Stimulated activated CD8-positive, alpha-beta memory T cell treated with anti-CD3 and anti-CD28 coated beads, Interleukin-12 subunit alpha, Interleukin-12 subunit beta, amount 100 ng/mL, for 24 hours (primary cell): Measurements from ENCODE around the gene CCDC107.
"Not testable (repeated sequence)": the region's sequence is repeated elsewhere in the genome, so short reads cannot be mapped to it uniquely, and the experiment has no call there.

ENCODE experiments used
- DNase-seq: peaks from one replicate; pipeline ENCODE4 v3.0.0-alpha.2; 2020; ENCODE audit errors: extremely low read depth

The CCDC107 gene

DNA sequence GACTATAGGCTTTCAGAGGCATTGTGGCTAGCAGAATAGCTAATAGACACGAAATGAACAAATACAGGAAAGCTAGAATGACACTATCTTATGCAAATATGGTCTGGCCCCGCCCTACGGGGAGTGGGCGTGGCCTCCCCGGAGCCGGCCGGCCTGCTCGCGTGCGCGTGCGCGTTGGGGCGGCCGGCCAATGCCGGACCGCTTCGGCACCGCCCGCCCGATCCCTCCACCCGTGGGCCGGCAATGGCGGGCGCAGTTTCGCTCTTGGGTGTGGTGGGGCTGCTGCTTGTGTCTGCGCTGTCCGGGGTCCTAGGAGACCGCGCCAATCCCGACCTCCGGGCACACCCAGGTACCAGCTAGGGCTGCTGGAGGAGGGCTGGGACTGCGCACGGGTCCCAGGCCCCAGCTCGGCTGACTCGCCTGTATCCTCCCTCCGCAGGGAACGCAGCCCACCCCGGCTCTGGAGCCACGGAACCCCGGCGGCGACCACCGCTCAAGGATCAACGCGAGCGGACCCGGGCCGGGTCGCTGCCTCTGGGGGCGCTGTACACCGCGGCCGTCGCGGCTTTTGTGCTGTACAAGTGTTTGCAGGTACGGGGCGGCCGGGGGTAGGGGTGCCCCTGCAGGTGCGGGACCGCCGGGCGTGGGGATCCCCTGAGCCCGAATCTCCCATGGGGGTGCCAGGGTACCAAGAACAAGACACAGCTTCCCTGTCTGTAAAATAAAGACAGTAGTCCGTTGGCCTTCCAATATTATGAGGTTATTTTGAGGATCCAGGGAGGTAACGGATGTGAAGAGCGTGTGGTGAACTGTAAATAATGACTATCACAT, at the start of gene CCDC107:
CCDC107 (plus strand) TSS at position 156 of the 831 bp plus-strand sequence; CDS start at position 244, 88 bp downstream.
- peak; percentile 58 for DNase-seq

DNA sequence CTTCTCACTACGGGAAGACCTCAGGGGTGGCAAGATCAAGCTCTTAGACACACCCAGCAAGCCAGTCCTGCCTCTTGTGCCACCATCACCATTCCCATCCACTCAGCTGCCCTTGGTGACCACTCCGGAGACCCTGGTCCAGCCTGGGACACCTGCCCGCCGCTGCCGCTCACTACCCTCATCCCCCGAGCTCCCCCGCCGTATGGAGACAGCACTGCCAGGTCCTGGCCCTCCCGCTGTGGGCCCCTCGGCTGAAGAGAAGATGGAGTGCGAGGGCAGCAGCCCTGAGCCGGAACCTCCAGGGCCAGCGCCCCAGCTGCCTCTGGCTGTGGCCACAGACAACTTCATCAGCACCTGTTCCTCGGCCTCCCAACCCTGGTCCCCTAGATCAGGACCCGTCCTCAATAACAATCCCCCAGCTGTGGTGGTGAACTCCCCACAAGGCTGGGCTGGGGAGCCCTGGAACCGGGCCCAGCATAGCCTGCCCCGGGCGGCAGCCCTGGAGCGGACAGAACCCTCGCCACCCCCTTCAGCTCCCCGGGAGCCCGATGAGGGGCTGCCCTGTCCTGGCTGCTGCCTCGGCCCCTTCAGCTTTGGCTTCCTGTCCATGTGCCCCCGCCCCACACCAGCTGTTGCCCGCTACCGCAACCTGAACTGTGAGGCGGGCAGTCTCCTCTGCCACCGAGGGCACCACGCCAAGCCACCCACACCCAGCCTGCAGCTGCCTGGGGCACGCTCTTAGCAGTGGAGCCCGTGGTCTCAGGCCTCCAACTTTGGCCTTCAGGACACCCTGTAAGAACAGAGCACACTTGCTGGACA, 48.9 kb upstream of the CCDC107 start:
- no peak for DNase-seq

DNA sequence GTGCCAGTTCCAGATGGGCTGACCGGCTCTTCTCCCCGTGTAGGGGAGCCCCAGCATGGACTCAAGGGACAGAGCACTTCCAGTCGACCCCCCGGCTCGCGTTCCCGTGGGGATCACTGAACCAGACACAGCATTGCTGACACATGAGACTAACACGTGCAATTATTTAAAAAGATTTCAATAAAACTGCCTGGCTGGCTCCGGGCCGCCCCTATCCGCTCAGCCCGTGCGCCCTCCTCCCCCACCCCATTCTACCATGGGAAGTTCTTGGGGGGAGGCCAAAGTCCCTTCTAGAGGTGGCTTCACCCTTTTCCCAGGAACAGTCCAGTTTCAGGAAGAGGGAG, 48.3 kb upstream of the CCDC107 start:
- DNase-seq: no peak

GRCh38 chr9:35611230-35611797, 46.8 kb upstream of the CCDC107 start:
- DNase-seq: no peak

DNA sequence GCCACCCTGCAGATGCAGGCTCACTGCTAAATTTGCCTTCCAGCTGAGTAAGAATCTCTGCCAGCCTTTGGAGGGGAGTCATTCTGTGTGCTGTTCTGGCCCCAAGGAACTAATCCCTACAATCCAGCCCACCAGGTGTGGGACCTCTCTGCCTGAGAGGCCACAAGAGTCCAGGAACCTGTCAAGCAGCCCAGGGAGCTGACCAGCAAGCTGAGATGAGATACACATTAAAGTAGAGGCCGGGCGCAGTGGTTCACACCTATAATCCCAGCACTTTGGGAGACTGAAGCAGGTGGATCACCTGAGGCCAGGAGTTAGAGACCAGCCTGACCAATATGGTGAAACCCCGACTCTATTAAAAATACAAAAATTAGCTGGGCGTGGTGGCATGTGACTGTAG, 46.0 kb upstream of the CCDC107 start:
- not testable (repeated sequence) for DNase-seq

- DNase-seq: no peak
Measured at GRCh38 chr9:35612843-35613242, 45.2 kb upstream of the CCDC107 start.

GRCh38 chr9:35615981-35616680, 42.0 kb upstream of the CCDC107 start:
- DNase-seq: no peak

- DNase-seq: no peak
Measured at GRCh38 chr9:35616681-35617459, 41.2 kb upstream of the CCDC107 start.

GRCh38 chr9:35617548-35617947, 40.5 kb upstream of the CCDC107 start:
- no peak for DNase-seq

DNA sequence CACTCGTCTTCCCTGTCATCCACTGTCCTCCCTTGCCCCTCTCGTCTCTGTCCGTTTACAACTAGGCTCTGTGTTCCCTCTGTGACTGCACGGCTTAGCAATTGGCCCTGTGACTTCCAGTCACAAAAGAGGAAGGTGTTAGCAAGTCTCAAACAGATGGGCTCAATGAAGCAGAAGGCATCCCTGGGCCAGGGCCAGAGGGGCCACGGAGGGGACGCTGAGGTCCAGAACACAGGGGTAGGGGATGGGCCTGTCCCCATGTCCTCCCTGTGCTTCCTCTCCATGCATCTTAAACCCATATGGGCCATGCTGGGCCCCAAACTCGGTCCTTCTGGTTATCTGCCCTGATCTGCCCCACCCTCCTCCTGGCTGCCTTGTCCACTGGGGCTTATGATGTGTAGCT, 39.8 kb upstream of the CCDC107 start, which contains the start of gene CD72:
CD72 (minus strand) TSS at position 89 of the 403 bp plus-strand sequence. CDS start 110 bp downstream, outside the sequence.
- no peak for DNase-seq

DNA sequence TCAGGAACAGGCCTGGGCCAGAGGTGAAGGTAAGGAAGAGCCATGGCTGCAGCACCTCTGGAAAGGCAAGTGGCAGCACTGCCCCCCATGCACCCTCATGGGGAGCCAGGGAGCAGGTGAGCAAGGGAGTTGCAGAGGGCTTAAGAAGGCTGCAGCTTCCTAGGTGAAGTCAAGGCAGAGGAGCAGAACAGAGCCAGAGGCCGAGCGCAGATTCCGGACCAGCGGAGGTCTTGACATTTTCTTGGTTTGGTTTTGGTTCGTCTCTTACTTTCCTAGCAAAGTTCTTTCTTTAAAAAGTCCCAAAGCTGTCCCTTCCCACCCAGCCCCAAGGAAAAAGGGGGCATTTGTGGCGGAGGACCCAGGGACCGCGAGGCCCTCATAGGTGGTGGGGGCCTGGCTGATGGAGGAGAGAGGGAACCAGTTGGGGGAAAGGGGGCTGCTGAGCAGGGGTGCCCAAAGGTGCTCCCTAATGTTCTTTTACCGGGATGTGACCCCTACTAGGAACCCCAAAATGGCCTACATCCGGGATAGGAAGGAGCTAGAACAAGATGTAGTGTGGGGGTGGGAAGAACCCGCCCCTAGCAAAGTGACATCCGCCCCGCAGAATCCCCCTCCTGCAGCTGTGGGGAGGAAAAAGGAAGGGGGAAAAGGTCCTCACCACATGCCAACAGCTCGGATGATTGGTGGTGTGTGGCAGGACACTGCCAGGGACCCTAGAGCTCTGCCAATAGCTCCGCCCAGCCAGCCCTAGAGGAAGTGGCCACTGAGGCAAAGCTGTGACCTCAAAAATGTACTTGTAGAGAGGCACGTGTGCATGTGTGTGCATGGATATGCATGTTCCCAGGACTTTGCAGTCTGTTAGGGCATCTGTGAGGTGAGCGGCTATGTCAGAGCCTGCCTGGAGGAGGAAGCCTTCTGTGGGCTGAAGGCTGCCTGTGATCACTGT, 39.0 kb upstream of the CCDC107 start:
- no peak for DNase-seq

GRCh38 chr9:35619800-35620158, 38.3 kb upstream of the CCDC107 start:
- DNase-seq: no peak

DNA sequence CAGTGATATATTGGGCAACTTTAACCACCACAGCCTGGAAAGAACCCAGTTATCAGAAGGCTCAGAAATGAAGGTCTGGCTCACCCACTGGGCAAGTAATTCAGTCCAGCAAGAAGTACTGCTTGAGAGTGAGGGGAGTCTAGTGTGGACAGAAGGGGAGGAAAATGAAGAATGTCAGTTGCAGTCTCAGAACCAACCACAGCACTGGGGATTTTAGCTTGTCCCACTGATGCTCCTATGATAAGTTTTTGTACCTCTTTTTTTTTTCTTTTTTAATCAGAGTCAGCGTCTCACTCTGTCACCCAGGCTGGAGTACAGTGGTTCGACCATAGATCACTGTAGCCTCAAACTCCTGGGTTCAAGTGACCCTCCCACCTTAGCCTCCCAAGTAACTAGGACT, 30.5 kb upstream of the CCDC107 start:
- DNase-seq: no peak

- no peak for DNase-seq
Measured at GRCh38 chr9:35628389-35628991, 29.6 kb upstream of the CCDC107 start.

DNA sequence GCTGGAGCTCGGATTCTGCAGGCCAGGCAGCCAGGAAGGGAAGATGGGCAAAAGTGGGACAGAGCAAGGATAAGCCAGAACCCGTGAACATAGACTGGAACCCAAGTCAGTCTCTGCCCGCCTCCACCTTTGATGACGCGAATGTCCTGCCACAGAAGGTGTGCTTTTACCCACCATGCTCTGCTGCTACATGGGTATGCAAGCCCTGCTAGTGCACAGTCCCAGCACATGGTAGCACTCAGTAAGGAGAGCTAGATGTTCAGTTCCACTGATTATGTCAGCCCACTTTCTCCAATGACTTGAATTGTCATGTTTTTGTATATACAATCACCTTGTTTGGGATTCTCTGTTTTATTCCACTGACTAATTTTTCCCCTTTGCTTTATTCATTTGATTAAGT, 28.5 kb upstream of the CCDC107 start:
- DNase-seq: no peak

DNA sequence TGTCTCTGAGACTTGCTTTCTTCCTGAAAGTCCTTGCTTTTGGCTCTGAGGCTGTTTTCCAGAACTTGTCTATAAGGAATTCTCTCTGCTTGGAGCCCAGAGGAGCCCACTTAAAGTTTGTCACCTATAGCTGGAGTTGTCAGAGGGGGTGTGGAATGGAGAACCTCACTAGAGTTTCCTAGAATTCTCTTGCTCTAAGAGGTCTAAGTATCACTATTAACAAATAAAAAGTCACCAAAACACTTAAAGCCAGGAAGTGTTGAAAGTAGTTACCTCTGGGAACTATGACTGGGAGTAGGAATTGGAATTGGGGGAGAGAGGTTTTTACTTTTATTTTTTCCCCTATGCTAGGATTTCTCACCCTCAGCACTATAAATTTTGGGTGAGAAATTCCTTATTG, 22.4 kb upstream of the CCDC107 start:
- DNase-seq: no peak

DNA sequence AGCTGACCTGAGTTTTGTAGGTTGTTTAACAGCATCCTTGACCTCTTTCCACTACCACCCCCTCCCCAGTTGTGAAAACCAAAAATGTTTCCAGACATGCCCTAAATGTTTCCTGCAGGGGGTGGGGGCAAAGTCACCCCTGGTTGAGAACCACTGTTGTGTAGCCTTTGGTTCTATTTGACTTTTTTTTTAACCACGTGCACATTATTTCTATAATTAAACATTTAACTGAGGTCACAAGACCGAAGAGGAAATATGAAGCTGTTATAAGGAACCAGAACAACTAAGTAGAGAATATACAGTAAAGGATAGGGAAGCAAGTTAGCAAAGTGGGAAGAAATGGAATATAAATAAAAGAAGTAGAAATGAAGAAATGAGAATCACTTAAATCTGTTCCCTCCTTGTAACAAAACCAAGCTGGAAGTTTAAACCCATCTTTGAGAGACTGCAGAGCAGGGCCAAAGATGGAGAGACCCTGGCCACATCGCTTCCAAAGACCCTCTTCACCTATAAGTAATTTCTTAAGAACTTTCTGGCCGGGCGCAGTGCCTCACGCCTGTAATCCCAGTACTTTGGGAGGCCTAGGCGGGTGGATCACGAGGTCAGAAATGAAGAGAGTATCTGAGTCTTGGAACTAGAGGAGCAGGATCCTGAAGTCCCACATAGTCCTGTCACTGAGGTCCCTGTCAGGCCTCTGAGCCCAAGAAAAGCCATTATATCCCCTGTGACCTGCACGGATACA, 21.8 kb upstream of the CCDC107 start:
- DNase-seq: no peak

GRCh38 chr9:35636877-35637246, 21.2 kb upstream of the CCDC107 start:
- not testable (repeated sequence) for DNase-seq

GRCh38 chr9:35637427-35637955, 20.6 kb upstream of the CCDC107 start:
- not testable (repeated sequence) for DNase-seq
